B cell (primary cell): ENCODE data around the gene FRMD6. TPM values are rescaled to one million over a fixed set of nuclear protein-coding genes. Genes with fewer than 3 reads are reported as not detected.

Experiments used
- ATAC-seq: fragments of 200-7000 bp; cut with Tn5 transposase; one replicate; pipeline ENCODE4 v1.10.0; 2021; ENCODE audit warnings: low read depth, mild to moderate bottlenecking, moderate number of reproducible peaks, moderate library complexity
- CTCF ChIA-PET: fragments of 350-600 bp; sonication (Branson Sonifier 250); formaldehyde crosslinking; loops from one replicate; lab custom pipeline; 2021; ENCODE audit warnings: antibody characterized with exemption, inconsistent platforms; lab: Charles Lee
- POLR2A ChIA-PET: fragments of 350-600 bp; sonication (Branson Sonifier 250); formaldehyde crosslinking; loops from one replicate; lab custom pipeline; 2021; ENCODE audit warnings: antibody characterized with exemption; lab: Charles Lee
- DNase-seq: peaks from one replicate; pipeline ENCODE4 v3.0.0; 2013
- H2AFZ ChIP-seq: 2 replicates; pipeline ENCODE4 v1.6.1; 2012; ENCODE audit warnings: mild to moderate bottlenecking, low read depth, low read length; ENCODE audit not compliant: insufficient read depth, poor library complexity, severe bottlenecking
- H3K27ac ChIP-seq, 2 donors: 1 replicate in 1 of 2; 2 replicates in 1 of 2; pipeline ENCODE4 v1.5.1; 2012 to 2013; ENCODE audit warnings: low read length in 2 of 2, mild to moderate bottlenecking in 2 of 2, moderate library complexity in 1 of 2
- H3K27me3 ChIP-seq, 4 experiments: fragments of 200-600 bp in 1 of 4; sonication (generic) in 1 of 4; replicated peaks in 1 of 4; 1 replicate in 2 of 4; 2 replicates in 2 of 4; pipeline versions ENCODE4 v1.6.1 to v1.7.0; 2013 to 2016; ENCODE audit warnings: low read length in 3 of 4, mild to moderate bottlenecking in 2 of 4, mixed read lengths in 1 of 4, moderate library complexity in 1 of 4; ENCODE audit not compliant: insufficient read depth in 4 of 4, control insufficient read depth in 3 of 4; ENCODE audit errors: control extremely low read depth in 1 of 4
- H3K36me3 ChIP-seq, 2 experiments: replicated peaks in 1 of 2; 1 replicate in 1 of 2; 2 replicates in 1 of 2; pipeline versions ENCODE4 v1.6.1 to v1.7.1; 2013; ENCODE audit warnings: low read length in 1 of 2; ENCODE audit not compliant: insufficient read depth in 2 of 2, control insufficient read depth in 1 of 2; ENCODE audit errors: control extremely low read depth in 1 of 2, extremely low read depth in 1 of 2
- H3K4me1 ChIP-seq, 2 donors: fragments of 200-600 bp in 1 of 2; sonication (generic) in 1 of 2; 1 replicate in 1 of 2; 2 replicates in 1 of 2; pipeline versions ENCODE4 v1.5.1 to v1.6.1; 2013 to 2017; ENCODE audit warnings: low read length in 2 of 2; ENCODE audit not compliant: control insufficient read depth in 2 of 2, insufficient read depth in 2 of 2
- H3K4me2 ChIP-seq: replicated peaks from 2 replicates; pipeline ENCODE3; 2012; ENCODE audit warnings: mild to moderate bottlenecking, low read depth, low read length; ENCODE audit not compliant: poor library complexity, severe bottlenecking
- H3K4me3 ChIP-seq, 5 experiments: fragments of 200-600 bp in 1 of 5; sonication (generic) in 1 of 5; 1 replicate in 3 of 5; 2 replicates in 2 of 5; pipeline versions ENCODE4 v1.5.1 to v1.7.0; 2011 to 2016; ENCODE audit warnings: low read length in 4 of 5, mild to moderate bottlenecking in 4 of 5, low read depth in 2 of 5, control low read depth in 1 of 5, moderate library complexity in 1 of 5; ENCODE audit not compliant: insufficient read depth in 1 of 5; ENCODE audit errors: control extremely low read depth in 1 of 5, extremely low read depth in 1 of 5
- H3K79me2 ChIP-seq: fragments of 200-600 bp; sonication (generic); one replicate; pipeline ENCODE4 v1.6.0; 2016; ENCODE audit warnings: low read length; ENCODE audit not compliant: control insufficient read depth, insufficient read depth
- H3K9ac ChIP-seq: fragments of 200-600 bp; sonication (generic); 2 replicates; pipeline ENCODE4 v1.6.1; 2017; ENCODE audit warnings: mild to moderate bottlenecking, low read length, moderate library complexity
- H3K9me3 ChIP-seq, 3 donors: one replicate each; pipeline versions ENCODE4 v1.6.1 to v1.7.1; 2013; ENCODE audit warnings: low read length in 2 of 3; ENCODE audit not compliant: control insufficient read depth in 2 of 3, insufficient read depth in 1 of 3; ENCODE audit errors: control extremely low read depth in 1 of 3
- H4K20me1 ChIP-seq: 2 replicates; pipeline ENCODE4 v1.6.0; 2012; ENCODE audit warnings: mild to moderate bottlenecking, low read length; ENCODE audit not compliant: insufficient read depth, control insufficient read depth, poor library complexity, severe bottlenecking
- H3K27ac Mint-ChIP-seq: one replicate; pipeline ENCODE4 v1.8.0; 2021; ENCODE audit warnings: mixed read lengths
- H3K27me3 Mint-ChIP-seq: one replicate; pipeline ENCODE4 v1.8.0; 2021; ENCODE audit warnings: mixed read lengths
- H3K4me1 Mint-ChIP-seq: one replicate; pipeline ENCODE4 v1.8.0; 2021; ENCODE audit warnings: mixed read lengths
- H3K4me3 Mint-ChIP-seq: one replicate; pipeline ENCODE4 v1.8.0; 2021; ENCODE audit warnings: mixed read lengths
- H3K9me3 Mint-ChIP-seq: one replicate; pipeline ENCODE4 v1.8.0; 2022; ENCODE audit warnings: mixed read lengths; ENCODE audit not compliant: insufficient read depth
- EZH2 ChIP-seq: IDR thresholded peaks from 2 replicates; pipeline ENCODE4 v1.6.1; 2012; ENCODE audit warnings: borderline replicate concordance, low read depth, mild to moderate bottlenecking, moderate library complexity, low read length; ENCODE audit not compliant: insufficient read depth, poor library complexity, severe bottlenecking
- WGBS: methylation state at CpG from one replicate; pipeline ENCODE4 v1.1.5; 2013; ENCODE audit warnings: missing lambda C conversion rate; ENCODE audit not compliant: insufficient coverage; 5-methylcytosine and 5-hydroxymethylcytosine counted together
- intact Hi-C: fragments of 100-400 bp; cut with micrococcal nuclease; formaldehyde crosslinking; loops from one replicate; pipeline ENCODE4 v1.10.0; 2022
- polyA plus RNA-seq: library from polyadenylated mRNA; depleted of rRNA; stranded (reverse); fragments of >200 nt; gene quantifications from 2 replicates; pipeline ENCODE4 v1.2.3, GENCODE V29; 2012
- total RNA-seq, 2 donors: library from RNA; stranded (reverse); fragments of 120-200 nt in 1 of 2; gene quantifications; 1 replicate in 1 of 2; 2 replicates in 1 of 2; pipeline versions ENCODE4 v1.2.3 to v1.2.4, GENCODE V29; 2013 to 2022
- TF ChIP-seq, protein P1 (sequence below): fragments of 200-600 bp; IDR thresholded peaks from one replicate; pipeline ENCODE4 v1.8.0; 2022; ENCODE audit warnings: antibody characterized with exemption, mild to moderate bottlenecking

FRMD6 gene
- total and polyA plus RNA-seq, 2 donors (not counting 1 experiment from before 2014, with no cell fraction given) = 0.03 to 0.30 TPM

DNA sequence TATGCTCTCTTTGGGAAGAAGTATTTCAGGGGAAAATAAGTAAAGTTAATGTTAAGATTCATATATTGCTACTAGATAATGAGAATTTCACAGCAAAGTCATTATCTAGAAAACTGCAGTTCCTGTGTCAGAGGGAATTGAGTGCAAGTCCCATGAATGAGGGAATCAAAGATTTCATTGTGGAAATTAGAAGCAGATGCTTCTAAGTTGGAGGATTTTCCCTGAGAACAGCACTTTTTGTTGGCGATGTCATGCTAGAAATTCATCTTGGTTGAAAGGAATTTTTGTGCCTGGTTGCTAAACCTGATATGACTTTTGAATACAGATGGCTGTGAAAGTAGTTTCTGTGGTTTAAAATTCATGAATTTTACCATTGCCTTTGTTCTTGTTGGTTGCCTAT, 25.6 kb downstream of the FRMD6 start:
- no peaks in the 10 kb centered on the region for H3K9me3 Mint-ChIP-seq
- Histone ChIP-seq H3K9me3 (no peaks in the 10 kb centered on the region), H3K4me2 (no peak overlapping the region), H3K79me2 (no peaks in the 10 kb centered on the region), H3K4me3 (no peak overlapping the region), H3K4me1 (no peaks in the 10 kb centered on the region), H4K20me1 (no peaks in the 10 kb centered on the region), H2AFZ (no peak overlapping the region), H3K27me3 (no peaks in the 10 kb centered on the region), H3K9ac (no peak overlapping the region), H3K27ac (no peak overlapping the region), H3K36me3 (no peaks in the 10 kb centered on the region)
- no peak overlapping the region for H3K4me3 Mint-ChIP-seq
- ChIA-PET CTCF (no interaction called here), POLR2A (no interaction called here)
- ATAC-seq = no peak
- no peaks in the 10 kb centered on the region for H3K4me1 Mint-ChIP-seq
- H3K27ac Mint-ChIP-seq = no peak overlapping the region
- intact Hi-C loops = no loop called here
- no peak for DNase-seq
- WGBS = 90% methylated on average over 1 of the region's 1 CpG
- peaks cover 27% of the 10 kb centered on the region for H3K27me3 Mint-ChIP-seq
- TF ChIP-seq EZH2 = no peak
- TF ChIP-seq, protein P1, sequence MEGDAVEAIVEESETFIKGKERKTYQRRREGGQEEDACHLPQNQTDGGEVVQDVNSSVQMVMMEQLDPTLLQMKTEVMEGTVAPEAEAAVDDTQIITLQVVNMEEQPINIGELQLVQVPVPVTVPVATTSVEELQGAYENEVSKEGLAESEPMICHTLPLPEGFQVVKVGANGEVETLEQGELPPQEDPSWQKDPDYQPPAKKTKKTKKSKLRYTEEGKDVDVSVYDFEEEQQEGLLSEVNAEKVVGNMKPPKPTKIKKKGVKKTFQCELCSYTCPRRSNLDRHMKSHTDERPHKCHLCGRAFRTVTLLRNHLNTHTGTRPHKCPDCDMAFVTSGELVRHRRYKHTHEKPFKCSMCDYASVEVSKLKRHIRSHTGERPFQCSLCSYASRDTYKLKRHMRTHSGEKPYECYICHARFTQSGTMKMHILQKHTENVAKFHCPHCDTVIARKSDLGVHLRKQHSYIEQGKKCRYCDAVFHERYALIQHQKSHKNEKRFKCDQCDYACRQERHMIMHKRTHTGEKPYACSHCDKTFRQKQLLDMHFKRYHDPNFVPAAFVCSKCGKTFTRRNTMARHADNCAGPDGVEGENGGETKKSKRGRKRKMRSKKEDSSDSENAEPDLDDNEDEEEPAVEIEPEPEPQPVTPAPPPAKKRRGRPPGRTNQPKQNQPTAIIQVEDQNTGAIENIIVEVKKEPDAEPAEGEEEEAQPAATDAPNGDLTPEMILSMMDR = no peak

DNA sequence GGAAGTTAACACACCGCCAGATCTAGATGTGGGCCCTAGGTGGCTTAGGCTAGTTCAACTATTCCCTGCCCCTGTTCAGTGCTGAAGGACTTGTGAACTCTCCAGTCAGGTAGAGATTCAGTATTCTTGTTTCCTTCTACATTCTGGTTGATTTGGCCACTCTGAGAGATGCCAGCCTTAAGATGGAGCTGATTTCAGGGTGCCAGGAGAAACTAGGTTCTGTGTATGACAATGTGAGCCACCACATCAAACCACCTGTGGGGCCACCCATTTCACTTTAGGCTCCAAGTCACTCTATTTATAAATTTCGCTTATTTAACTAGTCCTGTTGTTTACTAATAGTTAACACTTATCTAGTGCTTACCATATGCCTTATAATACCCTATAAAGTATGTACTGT, 26.0 kb downstream of the FRMD6 start:
- no peak overlapping the region for H3K9ac ChIP-seq
- no peaks in the 10 kb centered on the region for H3K79me2 ChIP-seq
- H2AFZ ChIP-seq = no peak overlapping the region
- H3K4me3 ChIP-seq = no peak overlapping the region
- no peaks in the 10 kb centered on the region for H3K27me3 ChIP-seq
- no peak overlapping the region for H3K4me2 ChIP-seq
- Mint-ChIP-seq H3K27ac (no peak overlapping the region), H3K4me1 (no peaks in the 10 kb centered on the region), H3K27me3 (peaks cover 26% of the 10 kb centered on the region), H3K9me3 (no peaks in the 10 kb centered on the region), H3K4me3 (no peak overlapping the region)
- ATAC-seq (no peak), DNase-seq (no peak)
- ChIA-PET CTCF (no interaction called here), POLR2A (no interaction called here)
- intact Hi-C loops = no loop called here
- 83% methylated on average over 1 of the region's 2 CpGs for WGBS
- H3K27ac ChIP-seq = no peak overlapping the region
- TF ChIP-seq, protein P1 = no peak
- TF ChIP-seq EZH2 = no peak
- H3K36me3 ChIP-seq = no peaks in the 10 kb centered on the region
- no peaks in the 10 kb centered on the region for H3K4me1 ChIP-seq
- H4K20me1 ChIP-seq = no peaks in the 10 kb centered on the region
- no peaks in the 10 kb centered on the region for H3K9me3 ChIP-seq
